Measurements from ENCODE around the gene ADRM1.

ADRM1 gene

GRCh38 chr20:62311150-62311549 is 8.4 kb downstream of the ADRM1 start:
- POLR2A ChIA-PET, result no interaction called here
- CTCF ChIA-PET, result no interaction called here

GRCh38 chr20:62311832-62312661 is 9.2 kb downstream of the ADRM1 start:
- DNase-seq (ENCODE audit: extremely low spot score), result no peak
- CTCF ChIA-PET, result no interaction called here
- no peak for TF ChIP-seq CTCF (IDR thresholded peaks at IDR 0.05; ENCODE audit: control extremely low read depth, extremely low read depth, low read depth, missing control alignments)
- POLR2A ChIA-PET, result interaction anchor here (0.5 kb wide), 1 partner anchor 171 kb away, joined by 3 read pairs; no protein-coding TSS in a partner anchor

More at GRCh38 chr20:62311150-62311549, 8.4 kb downstream of the ADRM1 start:
- TF ChIP-seq CTCF (IDR thresholded peaks at IDR 0.05; ENCODE audit: control extremely low read depth, extremely low read depth, low read depth, missing control alignments), result no peak
- no peak for DNase-seq (ENCODE audit: extremely low spot score)

GRCh38 chr20:62312662-62312977 is 9.8 kb downstream of the ADRM1 start:
- ChIA-PET POLR2A (interaction anchor here (0.5 kb wide), 1 partner anchor 171 kb away, joined by 3 read pairs; no protein-coding TSS in a partner anchor), CTCF (no interaction called here)
- DNase-seq (ENCODE audit: extremely low spot score), result no peak
- TF ChIP-seq CTCF (IDR thresholded peaks at IDR 0.05; ENCODE audit: control extremely low read depth, extremely low read depth, low read depth, missing control alignments), result no peak

- no peak for TF ChIP-seq CTCF (IDR thresholded peaks at IDR 0.05; ENCODE audit: control extremely low read depth, extremely low read depth, low read depth, missing control alignments)
- ChIA-PET POLR2A (interaction anchor here (0.5 kb wide), 1 partner anchor 172 kb away, joined by 3 read pairs; no protein-coding TSS in a partner anchor), CTCF (no interaction called here)
- no peak for DNase-seq (ENCODE audit: extremely low spot score)
Measured at GRCh38 chr20:62313021-62313420, 10.2 kb downstream of the ADRM1 start.

- no peak for DNase-seq (ENCODE audit: extremely low spot score)
- ChIA-PET CTCF (interaction anchor here (0.8 kb wide), 1 partner anchor 11 kb away, joined by 6 read pairs; the partner anchor contains the start of gene ADRM1), POLR2A (no interaction called here)
- no peak for TF ChIP-seq CTCF (IDR thresholded peaks at IDR 0.05; ENCODE audit: control extremely low read depth, extremely low read depth, low read depth, missing control alignments)
Measured at GRCh38 chr20:62313460-62314338, 10.9 kb downstream of the ADRM1 start.

- ChIA-PET POLR2A (no interaction called here), CTCF (interaction anchor here (0.8 kb wide), 1 partner anchor 12 kb away, joined by 6 read pairs; the partner anchor contains the start of gene ADRM1)
- DNase-seq (ENCODE audit: extremely low spot score), result no peak
- TF ChIP-seq CTCF (IDR thresholded peaks at IDR 0.05; ENCODE audit: control extremely low read depth, extremely low read depth, low read depth, missing control alignments), result no peak
Measured at GRCh38 chr20:62314339-62314638, 11.5 kb downstream of the ADRM1 start.
